AG09309 (cell line): ENCODE measurements around the gene ATG16L1.

Experiments
- DNase-seq: peaks from one replicate; pipeline ENCODE4 v3.0.0-alpha.2; 2010; ENCODE audit warnings: low read depth
- H3K4me3 ChIP-seq: 2 replicates; pipeline ENCODE4 v1.5.1; 2011; ENCODE audit warnings: mild to moderate bottlenecking, low read depth, low read length, moderate library complexity; ENCODE audit not compliant: control insufficient read depth
- CTCF ChIP-seq: IDR thresholded peaks from 2 replicates; pipeline ENCODE4 v1.5.1; 2011; ENCODE audit warnings: mild to moderate bottlenecking, low read depth, low read length, inconsistent platforms; ENCODE audit not compliant: insufficient read depth, control insufficient read depth; ENCODE audit errors: missing control alignments

ATG16L1 gene

GRCh38 chr2:233209533-233210171, 41.8 kb upstream of the ATG16L1 start:
- DNase-seq = no peak
- H3K4me3 ChIP-seq = no peak overlapping the region

GRCh38 chr2:233210281-233210680, 41.2 kb upstream of the ATG16L1 start:
- DNase-seq = no peak
- TF ChIP-seq CTCF = no peak
- no peak overlapping the region for H3K4me3 ChIP-seq

More at GRCh38 chr2:233209533-233210171, 41.8 kb upstream of the ATG16L1 start:
- no peak for TF ChIP-seq CTCF

GRCh38 chr2:233210843-233211547, 40.5 kb upstream of the ATG16L1 start:
- no peak overlapping the region for H3K4me3 ChIP-seq
- no peak for TF ChIP-seq CTCF
- DNase-seq = peak; percentile 71

DNA sequence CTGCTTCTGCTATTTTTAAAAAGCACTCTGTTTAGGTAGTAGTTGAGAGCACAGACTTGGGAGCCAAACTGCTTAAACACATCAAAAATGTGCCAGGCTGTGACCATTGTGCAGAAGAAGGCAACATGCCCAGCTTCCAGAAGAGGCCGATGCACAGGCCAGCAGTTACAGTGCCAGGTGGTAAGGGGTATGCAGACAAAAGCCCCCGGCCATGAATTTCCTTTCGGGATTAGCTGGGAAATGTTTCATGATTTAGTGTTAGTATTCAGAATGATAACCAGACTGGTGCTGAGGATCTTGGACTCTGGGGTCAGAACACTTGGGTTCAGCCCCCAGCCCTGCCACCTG, 40.0 kb upstream of the ATG16L1 start:
- no peak for TF ChIP-seq CTCF

DNA sequence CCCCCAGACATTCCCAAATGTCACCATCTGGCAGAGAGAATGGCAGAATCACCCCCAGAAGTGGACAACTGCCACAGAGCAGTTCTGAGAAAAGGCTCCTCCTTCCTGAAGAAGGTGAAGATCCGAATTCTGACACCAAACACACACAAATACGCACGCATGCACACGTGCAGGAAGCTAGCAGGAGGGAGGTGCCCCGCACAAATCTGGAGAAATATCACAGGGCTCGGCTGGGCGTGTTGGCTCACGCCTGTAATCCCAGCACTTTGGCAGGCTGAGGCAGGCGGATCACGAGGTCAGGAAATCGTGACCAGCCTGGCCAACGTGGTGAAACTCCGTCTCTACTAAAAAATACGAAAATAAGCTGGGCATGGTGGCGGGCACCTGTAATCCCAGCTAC, 38.5 kb upstream of the ATG16L1 start:
- DNase-seq = no peak
- TF ChIP-seq CTCF = no peak
- no peak overlapping the region for H3K4me3 ChIP-seq

More for the DNA sequence above, 40.0 kb upstream of the ATG16L1 start:
- no peak overlapping the region for H3K4me3 ChIP-seq
- DNase-seq = no peak

DNA sequence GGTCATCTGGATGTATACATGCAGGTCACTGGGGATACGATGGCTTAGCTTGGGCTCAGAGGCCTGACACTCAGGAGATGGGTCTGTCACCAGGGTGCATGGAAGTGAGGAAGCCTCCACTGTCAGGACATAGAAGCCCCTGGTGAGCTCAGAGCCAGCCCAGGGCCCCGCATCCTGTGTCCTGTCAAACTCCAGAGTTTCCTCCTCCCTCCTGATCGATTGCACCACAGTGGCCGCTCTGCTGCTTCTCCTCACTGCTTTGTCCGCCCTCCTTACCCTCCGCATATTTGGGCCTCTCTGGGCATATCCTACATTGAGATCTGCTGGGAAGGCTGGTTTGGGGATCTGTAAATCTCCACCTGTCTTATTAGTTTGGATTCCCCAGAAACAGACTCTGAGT, 37.5 kb upstream of the ATG16L1 start:
- H3K4me3 ChIP-seq = no peak overlapping the region
- TF ChIP-seq CTCF = no peak
- DNase-seq = no peak
